ENCODE results near the gene PGLYRP4.

GRCh38 chr1:153292185-153292584 lies 56.5 kb downstream of the PGLYRP4 start:
- TF ChIP-seq GLIS3 (CRISPR knock-in tag; IDR thresholded peaks at IDR 0.05) (no peak), ZC3H10 (CRISPR knock-in tag; IDR thresholded peaks at IDR 0.05) (no peak), ISL1 (CRISPR knock-in tag; IDR thresholded peaks at IDR 0.05) (no peak), ZFP3 (CRISPR knock-in tag; IDR thresholded peaks at IDR 0.05) (no peak), PATZ1 (CRISPR knock-in tag; IDR thresholded peaks at IDR 0.05; ENCODE audit: borderline replicate concordance) (no peak), ESRRG (CRISPR knock-in tag; IDR thresholded peaks at IDR 0.05) (no peak), CSDC2 (CRISPR knock-in tag; IDR thresholded peaks at IDR 0.05) (no peak), ZFP30 (CRISPR knock-in tag; IDR thresholded peaks at IDR 0.05) (no peak), POU6F1 (CRISPR knock-in tag; IDR thresholded peaks at IDR 0.05; ENCODE audit: borderline replicate concordance, low read depth) (no peak), CSRNP3 (CRISPR knock-in tag; IDR thresholded peaks at IDR 0.05) (no peak), TOX (CRISPR knock-in tag; IDR thresholded peaks at IDR 0.05; ENCODE audit: borderline replicate concordance) (no peak), PPARA (CRISPR knock-in tag; IDR thresholded peaks at IDR 0.05; ENCODE audit: borderline replicate concordance) (no peak)

Data from SK-N-SH treated with all-trans-retinoic acid at 6 μM for 48 hours (cell line).